Upper lobe of left lung (tissue), 4 donors: Measurements from ENCODE around the gene PAQR8.

Experiments
- CTCF ChIP-seq, 6 experiments: fragments of 450-650 bp in 4 of 6; fragments of 200-600 bp in 2 of 6; sonication (generic) in 2 of 6; IDR thresholded peaks; one replicate each; pipeline ENCODE4 v1.5.1; 2016 to 2019; ENCODE audit warnings: antibody characterized with exemption in 6 of 6
- EP300 ChIP-seq, 4 donors: sonication (generic); formaldehyde crosslinking; IDR thresholded peaks; one replicate each; pipeline ENCODE4 v1.5.1; 2017; ENCODE audit warnings: antibody characterized with exemption in 4 of 4, control low read depth in 2 of 4
- POLR2A ChIP-seq, 4 donors: fragments of 450-650 bp; IDR thresholded peaks; one replicate each; pipeline ENCODE4 v1.5.1; 2016 to 2017; ENCODE audit warnings: antibody characterized with exemption in 4 of 4, mild to moderate bottlenecking in 2 of 4
- POLR2AphosphoS5 ChIP-seq, 2 donors: sonication (generic); formaldehyde crosslinking; IDR thresholded peaks; one replicate each; pipeline ENCODE4 v1.5.1; 2017; ENCODE audit warnings: antibody characterized with exemption in 2 of 2

GRCh38 chr6:52394251-52394666 lies 32.3 kb downstream of the PAQR8 start:
- TF ChIP-seq CTCF (IDR thresholded peaks at IDR 0.05) (no peak), POLR2AphosphoS5 (IDR thresholded peaks at IDR 0.05) (no peak), EP300 (IDR thresholded peaks at IDR 0.05) (no peak), POLR2A (IDR thresholded peaks at IDR 0.05) (no peak)
